GM21528 (cell line): ENCODE measurements around the gene SEC61B.

Experiments
- ATAC-seq: cut with Tn5 transposase; IDR thresholded peaks from one replicate; pipeline ENCODE4 v1.9.1; 2021; ENCODE audit warnings: mild to moderate bottlenecking, moderate library complexity; ENCODE audit not compliant: unreplicated experiment, low FRiP score

SEC61B gene

GRCh38 chr9:99266255-99267023 is 44.4 kb downstream of the SEC61B start:
- ATAC-seq = peak; percentile 61

- no peak for ATAC-seq
These were observed 47.3 kb downstream of the SEC61B start for GRCh38 chr9:99269416-99269815.

GRCh38 chr9:99270491-99270890 is 48.4 kb downstream of the SEC61B start:
- ATAC-seq = no peak

GRCh38 chr9:99272836-99273235 is 50.8 kb downstream of the SEC61B start:
- ATAC-seq = no peak

GRCh38 chr9:99274016-99274415 is 51.9 kb downstream of the SEC61B start:
- no peak for ATAC-seq

- ATAC-seq = no peak
These were observed 52.4 kb downstream of the SEC61B start for GRCh38 chr9:99274495-99274894.
